DOHH2 (cell line): ENCODE results near the gene CUTC.
A peak's percentile ranks its signal among the peaks of the same experiment; 100 is the strongest.

Source experiments
- CTCF ChIP-seq: fragments of 200-600 bp; sonication (generic); IDR thresholded peaks from one replicate; pipeline ENCODE4 v1.5.1; 2014; ENCODE audit warnings: antibody characterized with exemption, mild to moderate bottlenecking, low read depth, low read length; ENCODE audit not compliant: poor library complexity, severe bottlenecking
- EZH2phosphoT487 ChIP-seq: fragments of 200-600 bp; sonication (generic); IDR thresholded peaks from 2 replicates; pipeline ENCODE4 v1.6.1; 2017; ENCODE audit warnings: borderline replicate concordance, mild to moderate bottlenecking, antibody characterized with exemption, low read length, moderate library complexity, mixed read lengths

DNA sequence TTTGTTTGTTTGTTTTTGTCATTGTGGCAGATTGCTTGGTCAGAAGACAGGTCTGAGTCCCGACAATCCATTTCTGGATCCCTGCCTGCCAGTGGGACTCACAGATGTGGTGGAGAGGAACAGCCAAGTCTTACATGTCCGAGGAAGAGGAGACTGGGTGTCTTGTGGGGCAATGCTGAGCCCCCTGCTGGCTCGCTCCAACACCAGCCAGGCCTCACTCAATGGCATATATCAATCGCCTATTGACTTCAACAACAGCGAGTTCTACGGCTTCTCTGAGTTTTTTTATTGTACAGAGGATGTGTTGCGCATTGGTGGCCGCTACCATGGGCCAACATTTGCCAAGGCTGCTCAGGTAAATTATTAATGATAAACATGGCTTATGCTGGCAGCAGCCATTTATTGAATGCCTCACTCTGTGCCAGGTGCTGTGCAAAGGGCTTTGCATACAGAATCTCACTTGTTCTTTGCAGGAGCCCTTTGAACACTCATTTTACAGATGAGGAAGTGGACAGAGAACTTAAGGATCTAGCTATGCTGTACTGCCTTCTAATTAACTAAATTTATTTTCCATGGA, 33.4 kb upstream of the CUTC start:
- peak; percentile 14 for TF ChIP-seq CTCF
- no peak for TF ChIP-seq EZH2phosphoT487
